IMR-90 (cell line): ENCODE data around the gene DNAH8. TPM values are rescaled to one million over a fixed set of nuclear protein-coding genes. Genes with fewer than 3 reads are reported as not detected.

Experiments
- ATAC-seq: fragments of 200-7000 bp; cut with Tn5 transposase; 2 replicates; pipeline ENCODE4 v1.9.1; 2020; ENCODE audit warnings: low read depth, mild to moderate bottlenecking, moderate library complexity
- BruUV-seq: library from RNA; stranded (reverse); fragments of 400-500 nt; replicated peaks from 2 replicates; lab custom pipeline; 2021; lab: Mats Ljungman, UMichigan
- CTCF ChIA-PET: fragments of 300-600 bp; formaldehyde crosslinking; extraction: SDS; loops from one replicate; lab custom pipeline; 2021; ENCODE audit warnings: antibody characterized with exemption; lab: Yijun Ruan, JAX
- POLR2A ChIA-PET: fragments of 300-600 bp; sonication (Branson Sonifier 250); formaldehyde crosslinking; loops from one replicate; lab custom pipeline; 2022; ENCODE audit warnings: antibody characterized with exemption; ENCODE audit not compliant: unreplicated experiment; lab: Charles Lee
- DNase-seq: peaks from one replicate; pipeline ENCODE4 v3.0.0; 2013
- H2AFZ ChIP-seq: replicated peaks from 2 replicates; pipeline ENCODE3; 2013; ENCODE audit warnings: low read length, mild to moderate bottlenecking; ENCODE audit not compliant: poor library complexity
- H2AK5ac ChIP-seq: 2 replicates; pipeline ENCODE4 v1.6.1; 2013; ENCODE audit warnings: low read depth, low read length, inconsistent platforms
- H2AK9ac ChIP-seq: replicated peaks from 2 replicates; pipeline ENCODE3; 2013; ENCODE audit warnings: mild to moderate bottlenecking, low read depth, low read length, moderate library complexity; ENCODE audit not compliant: poor library complexity
- H2BK120ac ChIP-seq: 2 replicates; pipeline ENCODE4 v1.6.1; 2013; ENCODE audit warnings: low read depth, low read length, inconsistent platforms
- H2BK15ac ChIP-seq: 3 replicates; pipeline ENCODE4 v1.6.1; 2013; ENCODE audit warnings: low read depth, low read length, inconsistent platforms
- H2BK20ac ChIP-seq: 2 replicates; pipeline ENCODE4 v1.6.1; 2013; ENCODE audit warnings: low read depth, mild to moderate bottlenecking, inconsistent platforms, low read length, moderate library complexity
- H2BK5ac ChIP-seq: 2 replicates; pipeline ENCODE4 v1.6.1; 2013; ENCODE audit warnings: mild to moderate bottlenecking, low read depth, low read length, inconsistent platforms; ENCODE audit not compliant: poor library complexity, severe bottlenecking
- H3K14ac ChIP-seq: replicated peaks from 2 replicates; pipeline ENCODE4 v1.6.1; 2013; ENCODE audit warnings: low read depth, low read length, inconsistent platforms
- H3K18ac ChIP-seq: 2 replicates; pipeline ENCODE4 v1.6.1; 2013; ENCODE audit warnings: low read depth, low read length, control low read depth
- H3K23ac ChIP-seq: 2 replicates; pipeline ENCODE4 v1.6.1; 2013; ENCODE audit warnings: low read depth, low read length, inconsistent platforms
- H3K27ac ChIP-seq: 2 replicates; pipeline ENCODE4 v1.5.1; 2013; ENCODE audit warnings: mild to moderate bottlenecking, control low read depth, low read length; ENCODE audit not compliant: insufficient read depth
- H3K27me3 ChIP-seq: 2 replicates; pipeline ENCODE4 v1.6.1; 2013; ENCODE audit warnings: low read length; ENCODE audit not compliant: control insufficient read depth, insufficient read depth
- H3K36me3 ChIP-seq: 2 replicates; pipeline ENCODE4 v1.6.1; 2013; ENCODE audit warnings: low read length, mixed read lengths; ENCODE audit not compliant: control insufficient read depth, insufficient read depth
- H3K4ac ChIP-seq: 2 replicates; pipeline ENCODE4 v1.6.1; 2013; ENCODE audit warnings: low read depth, low read length, inconsistent platforms
- H3K4me1 ChIP-seq: 2 replicates; pipeline ENCODE4 v1.6.1; 2013; ENCODE audit warnings: low read length, mixed read lengths; ENCODE audit not compliant: control insufficient read depth, insufficient read depth
- H3K4me2 ChIP-seq: 2 replicates; pipeline ENCODE4 v1.6.1; 2013; ENCODE audit warnings: low read depth, mild to moderate bottlenecking, control low read depth, low read length, moderate library complexity
- H3K4me3 ChIP-seq: 2 replicates; pipeline ENCODE4 v1.5.1; 2013; ENCODE audit warnings: low read depth, mild to moderate bottlenecking, control low read depth, low read length, moderate library complexity; ENCODE audit not compliant: insufficient read depth
- H3K56ac ChIP-seq: 2 replicates; pipeline ENCODE4 v1.6.1; 2013; ENCODE audit warnings: low read length, inconsistent platforms; ENCODE audit not compliant: insufficient read depth; ENCODE audit errors: extremely low read depth
- H3K79me1 ChIP-seq, 2 experiments: 2 replicates each; pipeline ENCODE4 v1.6.1; 2013; ENCODE audit warnings: low read length in 2 of 2, inconsistent platforms in 1 of 2, low read depth in 1 of 2
- H3K9ac ChIP-seq: 2 replicates; pipeline ENCODE4 v1.6.1; 2013; ENCODE audit warnings: low read depth, low read length, control low read depth
- H3K9me1 ChIP-seq: 2 replicates; pipeline ENCODE4 v1.6.1; 2013; ENCODE audit warnings: low read length, inconsistent platforms; ENCODE audit not compliant: insufficient read depth
- H3K9me3 ChIP-seq: 2 replicates; pipeline ENCODE4 v1.6.1; 2013; ENCODE audit warnings: low read length; ENCODE audit not compliant: control insufficient read depth, insufficient read depth
- H4K20me1 ChIP-seq: 2 replicates; pipeline ENCODE4 v1.6.1; 2013; ENCODE audit warnings: low read length, inconsistent platforms; ENCODE audit not compliant: insufficient read depth
- H4K5ac ChIP-seq: 2 replicates; pipeline ENCODE4 v1.6.1; 2013; ENCODE audit warnings: mild to moderate bottlenecking, low read depth, low read length, control low read depth
- H4K8ac ChIP-seq, 2 experiments: 2 replicates each; pipeline ENCODE4 v1.6.1; 2013; ENCODE audit warnings: low read depth in 2 of 2, low read length in 2 of 2, control low read depth in 1 of 2, inconsistent platforms in 1 of 2
- H4K91ac ChIP-seq: 2 replicates; pipeline ENCODE4 v1.6.1; 2013; ENCODE audit warnings: low read depth, low read length, inconsistent platforms; ENCODE audit not compliant: insufficient read depth
- BHLHE40 ChIP-seq: fragments of 150-350 bp; IDR thresholded peaks from 2 replicates; pipeline ENCODE4 v1.6.1; 2016; ENCODE audit warnings: mild to moderate bottlenecking, low read depth, low read length
- CEBPB ChIP-seq: IDR thresholded peaks from 2 replicates; pipeline ENCODE4 v1.6.1; 2012; ENCODE audit warnings: low read depth, low read length, improper control_type of control experiment
- CHD1 ChIP-seq: IDR thresholded peaks from 2 replicates; pipeline ENCODE4 v1.6.1; 2012; ENCODE audit warnings: low read depth, low read length, improper control_type of control experiment
- CTCF ChIP-seq: conservative IDR thresholded peaks from 2 replicates; pipeline ENCODE4 v1.5.1; 2012; ENCODE audit warnings: mild to moderate bottlenecking, low read depth, low read length, improper control_type of control experiment
- ELK1 ChIP-seq: fragments of 150-350 bp; IDR thresholded peaks from 2 replicates; pipeline ENCODE4 v1.6.1; 2016; ENCODE audit warnings: low read depth, mild to moderate bottlenecking, low read length, moderate library complexity, borderline replicate concordance
- FOS ChIP-seq: fragments of 150-350 bp; IDR thresholded peaks from 2 replicates; pipeline ENCODE4 v1.6.1; 2016; ENCODE audit warnings: low read depth, low read length
- MAFK ChIP-seq: IDR thresholded peaks from 2 replicates; pipeline ENCODE4 v1.6.1; 2012; ENCODE audit warnings: low read depth, low read length, improper control_type of control experiment
- MAZ ChIP-seq: IDR thresholded peaks from 2 replicates; pipeline ENCODE4 v1.6.1; 2012; ENCODE audit warnings: low read depth, mild to moderate bottlenecking, low read length, improper control_type of control experiment, moderate library complexity, borderline replicate concordance
- MXI1 ChIP-seq: IDR thresholded peaks from 2 replicates; pipeline ENCODE4 v1.6.1; 2012; ENCODE audit warnings: low read depth, mild to moderate bottlenecking, low read length, moderate library complexity, borderline replicate concordance
- NFE2L2 ChIP-seq: fragments of 150-350 bp; IDR thresholded peaks from 2 replicates; pipeline ENCODE4 v1.6.1; 2016; ENCODE audit warnings: low read depth, mild to moderate bottlenecking, low read length
- POLR2A ChIP-seq: IDR thresholded peaks from 2 replicates; pipeline ENCODE4 v1.6.1; 2012; ENCODE audit warnings: mild to moderate bottlenecking, low read depth, low read length
- RAD21 ChIP-seq: IDR thresholded peaks from 2 replicates; pipeline ENCODE4 v1.6.1; 2012; ENCODE audit warnings: low read length, improper control_type of control experiment
- RCOR1 ChIP-seq: IDR thresholded peaks from 2 replicates; pipeline ENCODE4 v1.6.1; 2012; ENCODE audit warnings: mild to moderate bottlenecking, low read length, improper control_type of control experiment; ENCODE audit not compliant: insufficient replicate concordance
- RFX5 ChIP-seq: IDR thresholded peaks from 2 replicates; pipeline ENCODE4 v1.8.0; 2012; ENCODE audit warnings: low read depth, mild to moderate bottlenecking, low read length, moderate library complexity
- SMC3 ChIP-seq: fragments of 150-350 bp; IDR thresholded peaks from 2 replicates; pipeline ENCODE4 v1.6.1; 2016; ENCODE audit warnings: low read depth, mild to moderate bottlenecking, antibody characterized with exemption, low read length, moderate library complexity
- USF2 ChIP-seq: fragments of 150-350 bp; IDR thresholded peaks from 2 replicates; pipeline ENCODE4 v1.6.1; 2017; ENCODE audit warnings: mild to moderate bottlenecking, antibody characterized with exemption, low read length, low read depth
- WGBS, 2 experiments: methylation state at CpG; one replicate each; pipeline versions ENCODE4 v1.1.5 to v1.1.7; 2013; ENCODE audit warnings: missing lambda C conversion rate in 2 of 2; ENCODE audit not compliant: insufficient read length in 1 of 2; ENCODE audit errors: extremely low coverage in 2 of 2; 5-methylcytosine and 5-hydroxymethylcytosine counted together
- dilution Hi-C: fragments of 300-500 bp; cut with HindIII; formaldehyde crosslinking; loops from one replicate; pipeline ENCODE4 v1.14.3; 2018; ENCODE audit warnings: low sequenced_read_pairs; ENCODE audit not compliant: unreplicated experiment
- in situ Hi-C: fragments of 300-500 bp; cut with MboI; formaldehyde crosslinking; loops from 3 replicates; pipeline ENCODE4 v1.14.3; 2019; ENCODE audit warnings: low sequenced_read_pairs, inconsistent platforms, mixed read lengths
- intact Hi-C: fragments of 100-400 bp; cut with micrococcal nuclease; formaldehyde crosslinking; loops from 2 replicates; pipeline ENCODE4 v1.10.0; 2022
- polyA plus RNA-seq, 3 experiments: library from polyadenylated mRNA; depleted of rRNA; stranded (reverse); fragments of >200 nt; gene quantifications; 2 replicates each; pipeline ENCODE4 v1.2.3, GENCODE V29; 2012; ENCODE audit warnings: low replicate concordance in 1 of 3
- total RNA-seq: library from RNA; depleted of rRNA; stranded (reverse); fragments of >200 nt; gene quantifications from 2 replicates; pipeline ENCODE4 v1.2.3, GENCODE V29; 2012

DNAH8 gene
- total and polyA plus RNA-seq, 2 of the 4 experiments (the other 2 are of a cell fraction), result not detected

GRCh38 chr6:39075010-39075686 lies 360.0 kb downstream of the DNAH8 start:
- Histone ChIP-seq H4K20me1 (no peaks in the 10 kb centered on the region), H3K79me1 (no peaks in the 10 kb centered on the region), H3K9me3 (no peaks in the 10 kb centered on the region), H3K9me1 (no peaks in the 10 kb centered on the region), H3K56ac (no peak overlapping the region; the same call in 1 of the 2 replicates), H3K9ac (no peak overlapping the region), H3K27ac (no peak overlapping the region), H4K5ac (no peak overlapping the region), H2AK9ac (no peak overlapping the region), H2AFZ (no peak overlapping the region), H2BK5ac (no peak overlapping the region), H2BK120ac (no peak overlapping the region), H3K27me3 (no peaks in the 10 kb centered on the region; the same call in 1 of the 2 replicates), H3K4me1 (no peaks in the 10 kb centered on the region), H3K4me2 (no peak overlapping the region), H2AK5ac (no peak overlapping the region), H3K36me3 (no peaks in the 10 kb centered on the region), H2BK20ac (no peak overlapping the region), H3K4ac (no peak overlapping the region), H3K14ac (no peak overlapping the region), H3K23ac (no peak overlapping the region), H4K8ac (no peak overlapping the region), H3K4me3 (no peak overlapping the region), H2BK15ac (no peak overlapping the region), H4K91ac (no peak overlapping the region), H3K18ac (no peak overlapping the region)
- in situ Hi-C loops, result no loop called here
- no TSS peak for BruUV-seq
- ChIA-PET POLR2A (no interaction called here), CTCF (no interaction called here)
- DNase-seq, result no peak
- TF ChIP-seq BHLHE40, result no peak
- TF ChIP-seq CTCF, result no peak
- TF ChIP-seq ELK1, result no peak
- no peak for TF ChIP-seq CEBPB
- no peak for TF ChIP-seq RAD21
- no peak for TF ChIP-seq MAZ
- no peak for TF ChIP-seq RCOR1
- no peak for TF ChIP-seq MAFK
- no peak for TF ChIP-seq MXI1
- TF ChIP-seq RFX5, result no peak
- TF ChIP-seq POLR2A, result no peak
- no peak for TF ChIP-seq USF2
- TF ChIP-seq CHD1, result no peak
- no peak for TF ChIP-seq SMC3
- no peak for TF ChIP-seq FOS
- no peak for TF ChIP-seq NFE2L2
- no peak for ATAC-seq
- WGBS, 2 experiments, result no CpG with 5 or more reads among the region's 12 CpGs
- intact Hi-C loops, result no loop called here
- dilution Hi-C loops, result no loop called here
